ENCODE results near the gene LMCD1.
A peak's percentile ranks its signal among the peaks of the same experiment; 100 is the strongest.

LMCD1 gene

GRCh38 chr3:8474991-8475390 is 26.6 kb upstream of the LMCD1 start:
- intact Hi-C loops (cut with DNase I; ENCODE audit: low total_unique reads): no loop called here
- no peak for DNase-seq
- H3K4me1 ChIP-seq: peaks cover 0 to 28% (median 2%) of the 10 kb centered on the region in 4 donors
- H3K9me3 ChIP-seq: no peaks in the 10 kb centered on the region
- TF ChIP-seq CTCF (IDR thresholded peaks at IDR 0.05): no peak
- no peak overlapping the region for H3K4me3 ChIP-seq
- H3K27me3 ChIP-seq: no peaks in the 10 kb centered on the region
- no peaks in the 10 kb centered on the region for H3K36me3 ChIP-seq
- no peak overlapping the region for H3K27ac ChIP-seq

GRCh38 chr3:8480699-8481098 is 20.9 kb upstream of the LMCD1 start:
- Histone ChIP-seq H3K4me1 (peaks cover 0 to 58% (median 33%) of the 10 kb centered on the region in 4 donors), H3K27ac (peak overlapping the region; percentile 81 to 88), H3K9me3 (peaks cover 0 to 4% (median 0%) of the 10 kb centered on the region in 3 donors), H3K4me3 (no peak overlapping the region), H3K27me3 (no peaks in the 10 kb centered on the region), H3K36me3 (no peaks in the 10 kb centered on the region)
- intact Hi-C loops (cut with DNase I; ENCODE audit: low total_unique reads): no loop called here
- TF ChIP-seq CTCF (IDR thresholded peaks at IDR 0.05): no peak
- no peak for DNase-seq

- Histone ChIP-seq H3K4me1 (peaks cover 0 to 65% (median 36%) of the 10 kb centered on the region in 4 donors), H3K36me3 (no peaks in the 10 kb centered on the region), H3K27ac (peak overlapping the region; percentile 81 to 88), H3K4me3 (no peak overlapping the region), H3K27me3 (no peaks in the 10 kb centered on the region), H3K9me3 (peaks cover 0 to 4% (median 0%) of the 10 kb centered on the region in 3 donors)
- peak in 1 of 2 experiments; percentile 11 for TF ChIP-seq CTCF (IDR thresholded peaks at IDR 0.05)
- intact Hi-C loops (cut with DNase I; ENCODE audit: low total_unique reads): no loop called here
- DNase-seq: no peak
Observed at GRCh38 chr3:8481380-8481779, 20.2 kb upstream of the LMCD1 start.

DNA sequence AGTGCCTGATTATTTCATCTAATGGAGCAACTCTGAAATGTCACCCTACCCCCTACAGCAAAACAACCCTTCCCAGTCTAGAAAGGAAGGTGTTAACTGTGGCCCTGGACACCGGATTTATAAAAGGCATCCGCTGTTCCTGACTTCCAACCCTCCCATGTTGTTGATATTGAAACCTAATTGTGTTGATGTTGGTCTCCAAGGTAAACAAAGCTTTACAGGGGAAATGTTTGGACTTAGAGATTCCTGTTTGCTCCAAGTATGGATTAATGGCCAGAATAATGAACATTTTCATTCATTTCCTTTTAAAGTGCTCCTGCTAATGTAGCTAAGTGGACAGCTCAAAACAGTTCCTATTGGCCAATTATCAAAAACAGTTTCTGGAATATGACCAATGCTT is 19.4 kb upstream of the LMCD1 start:
- Histone ChIP-seq H3K4me1 (peaks cover 0 to 73% (median 38%) of the 10 kb centered on the region in 4 donors), H3K36me3 (no peaks in the 10 kb centered on the region), H3K9me3 (peaks cover 0 to 4% (median 0%) of the 10 kb centered on the region in 3 donors), H3K27me3 (no peaks in the 10 kb centered on the region), H3K4me3 (no peak overlapping the region), H3K27ac (peak overlapping the region; percentile 81 to 88)
- TF ChIP-seq CTCF (IDR thresholded peaks at IDR 0.05): no peak
- DNase-seq: no peak
- intact Hi-C loops (cut with DNase I; ENCODE audit: low total_unique reads): no loop called here

- H3K27me3 ChIP-seq: no peaks in the 10 kb centered on the region
- H3K27ac ChIP-seq: peak overlapping the region; percentile 81 to 88
- no peaks in the 10 kb centered on the region for H3K36me3 ChIP-seq
- peaks cover 0 to 4% (median 0%) of the 10 kb centered on the region in 3 donors for H3K9me3 ChIP-seq
- no peak for TF ChIP-seq CTCF (IDR thresholded peaks at IDR 0.05)
- peaks cover 0 to 75% (median 38%) of the 10 kb centered on the region in 4 donors for H3K4me1 ChIP-seq
- no peak overlapping the region for H3K4me3 ChIP-seq
- peak; percentile 72 to 91 for DNase-seq
- intact Hi-C loops (cut with DNase I; ENCODE audit: low total_unique reads): no loop called here
Observed at GRCh38 chr3:8482960-8483665, 18.5 kb upstream of the LMCD1 start.
